PC-9 (cell line): ENCODE results near the gene TFCP2L1. TPM values are rescaled to one million over a fixed set of nuclear protein-coding genes. Genes with fewer than 3 reads are reported as not detected.
"Not testable (repeated sequence)": the region's sequence is repeated elsewhere in the genome, so short reads cannot be mapped to it uniquely, and the experiment has no call there.

Experiments used
- BruUV-seq: library from RNA; stranded (reverse); fragments of 400-500 nt; replicated peaks from 2 replicates; lab custom pipeline; 2021; lab: Mats Ljungman, UMichigan
- CTCF ChIA-PET: fragments of 300-600 bp; sonication (Branson Sonifier 250); formaldehyde crosslinking; loops from one replicate; lab custom pipeline; 2022; ENCODE audit warnings: antibody characterized with exemption; lab: Charles Lee
- POLR2A ChIA-PET: fragments of 300-600 bp; sonication (Branson Sonifier 250); formaldehyde crosslinking; loops from one replicate; lab custom pipeline; 2022; ENCODE audit warnings: antibody characterized with exemption; ENCODE audit not compliant: unreplicated experiment; lab: Charles Lee
- DNase-seq, 2 experiments: peaks; one replicate each; pipeline versions ENCODE4 v3.0.0 to v3.0.0-alpha.2; 2015 to 2022; ENCODE audit warnings: mixed read lengths in 1 of 2
- H2AFZ ChIP-seq: fragments of 200-600 bp; sonication (generic); 2 replicates; pipeline ENCODE4 v1.8.1; 2017; ENCODE audit warnings: antibody characterized with exemption
- H3F3A ChIP-seq: fragments of 200-600 bp; sonication (generic); 2 replicates; pipeline ENCODE4 v1.8.1; 2017; ENCODE audit warnings: antibody characterized with exemption, mild to moderate bottlenecking, low read depth; ENCODE audit not compliant: insufficient read depth
- H3K27ac ChIP-seq: fragments of 200-600 bp; sonication (generic); 2 replicates; pipeline ENCODE4 v1.6.1; 2016; ENCODE audit warnings: mixed run types
- H3K27me3 ChIP-seq: fragments of 200-600 bp; sonication (generic); 2 replicates; pipeline ENCODE4 v1.6.1; 2016; ENCODE audit warnings: low read depth, mixed run types; ENCODE audit not compliant: insufficient read depth
- H3K36me3 ChIP-seq: fragments of 200-600 bp; sonication (generic); 2 replicates; pipeline ENCODE4 v1.6.1; 2016; ENCODE audit warnings: low read depth, mixed run types
- H3K4me1 ChIP-seq: fragments of 200-600 bp; sonication (generic); replicated peaks from 2 replicates; pipeline ENCODE4 v1.6.1; 2016; ENCODE audit warnings: mixed run types; ENCODE audit not compliant: insufficient read depth
- H3K4me2 ChIP-seq: fragments of 200-600 bp; sonication (generic); 2 replicates; pipeline ENCODE4 v1.6.1; 2017; ENCODE audit warnings: mixed run types
- H3K4me3 ChIP-seq: fragments of 200-600 bp; sonication (generic); 2 replicates; pipeline ENCODE4 v1.6.1; 2016; ENCODE audit warnings: mixed run types
- H3K79me2 ChIP-seq: fragments of 200-600 bp; sonication (generic); 2 replicates; pipeline ENCODE4 v1.6.1; 2017; ENCODE audit warnings: low read depth, mixed run types
- H3K9me2 ChIP-seq: fragments of 200-600 bp; sonication (generic); 2 replicates; pipeline ENCODE4 v1.8.1; 2017; ENCODE audit warnings: mild to moderate bottlenecking; ENCODE audit not compliant: insufficient read depth
- H3K9me3 ChIP-seq: fragments of 200-600 bp; sonication (generic); 2 replicates; pipeline ENCODE4 v1.8.1; 2016; ENCODE audit warnings: low read depth; ENCODE audit not compliant: insufficient read depth
- H4K20me1 ChIP-seq: fragments of 200-600 bp; sonication (generic); 2 replicates; pipeline ENCODE4 v1.8.1; 2017; ENCODE audit not compliant: insufficient read depth
- CTCF ChIP-seq: fragments of 200-600 bp; sonication (generic); conservative IDR thresholded peaks from 2 replicates; pipeline ENCODE4 v1.6.1; 2017; ENCODE audit warnings: mixed run types, antibody characterized with exemption, mild to moderate bottlenecking, moderate library complexity
- EZH2 ChIP-seq: fragments of 200-600 bp; sonication (generic); IDR thresholded peaks from 2 replicates; pipeline ENCODE4 v1.8.0; 2017; ENCODE audit warnings: antibody characterized with exemption, low read depth
- intact Hi-C: fragments of 100-400 bp; cut with micrococcal nuclease; formaldehyde crosslinking; loops from one replicate; pipeline ENCODE4 v1.10.0; 2022; ENCODE audit not compliant: unreplicated experiment
- total RNA-seq: library from RNA; stranded (reverse); gene quantifications from 2 replicates; pipeline ENCODE4 v1.2.3, GENCODE V29; 2021

TFCP2L1 gene
- total RNA-seq, 1 experiment from 2014 or later, result 4.6 TPM

GRCh38 chr2:121298476-121298875, 13.5 kb upstream of the TFCP2L1 start:
- ChIA-PET CTCF (no interaction called here), POLR2A (no interaction called here)
- no peak overlapping the region for H3K27ac ChIP-seq
- no peaks in the 10 kb centered on the region for H3K9me2 ChIP-seq
- no peaks in the 10 kb centered on the region for H4K20me1 ChIP-seq
- no peaks in the 10 kb centered on the region for H3K27me3 ChIP-seq
- no peak overlapping the region for H3K4me3 ChIP-seq
- H3F3A ChIP-seq, result no peaks in the 10 kb centered on the region
- no TSS peak for BruUV-seq
- no peak for TF ChIP-seq EZH2
- TF ChIP-seq CTCF, result no peak
- no peak overlapping the region for H3K4me2 ChIP-seq
- H2AFZ ChIP-seq, result no peak overlapping the region
- no peak for DNase-seq
- H3K4me1 ChIP-seq, result peaks cover 6% of the 10 kb centered on the region
- no peaks in the 10 kb centered on the region for H3K79me2 ChIP-seq
- H3K36me3 ChIP-seq, result no peaks in the 10 kb centered on the region
- intact Hi-C loops, result loop anchor here (5.0 kb wide), 1 partner anchor 156 kb away; no protein-coding TSS in a partner anchor
- no peaks in the 10 kb centered on the region for H3K9me3 ChIP-seq

GRCh38 chr2:121297866-121298265, 12.9 kb upstream of the TFCP2L1 start:
- H3K27me3 ChIP-seq, POLR2A ChIA-PET, H4K20me1 ChIP-seq, DNase-seq, H3K4me1 ChIP-seq, BruUV-seq, H3K4me3 ChIP-seq, H3F3A ChIP-seq, H3K79me2 ChIP-seq, H3K9me3 ChIP-seq, H3K9me2 ChIP-seq, H3K4me2 ChIP-seq, H2AFZ ChIP-seq, H3K36me3 ChIP-seq, H3K27ac ChIP-seq: not testable (repeated sequence)
- CTCF ChIA-PET, result interaction anchor here (0.6 to 1.2 kb wide), 2 partner anchors 169 to 602 kb away, joined by 3 to 4 read pairs; no protein-coding TSS in a partner anchor
- intact Hi-C loops, result loop anchor here (5.0 kb wide), 1 partner anchor 156 kb away; no protein-coding TSS in a partner anchor

GRCh38 chr2:121297217-121297830, 12.3 kb upstream of the TFCP2L1 start:
- no peaks in the 10 kb centered on the region for H3F3A ChIP-seq
- peaks cover 7% of the 10 kb centered on the region for H3K4me1 ChIP-seq
- no peak overlapping the region for H3K4me2 ChIP-seq
- CTCF ChIA-PET, result interaction anchor here (0.5 to 1.2 kb wide), 4 partner anchors 25 to 601 kb away, joined by 3 to 4 read pairs (median 3); no protein-coding TSS in a partner anchor
- intact Hi-C loops, result loop anchor here (5.0 kb wide), 1 partner anchor 155 kb away; no protein-coding TSS in a partner anchor
- no peak overlapping the region for H3K27ac ChIP-seq
- H3K27me3 ChIP-seq, result no peaks in the 10 kb centered on the region
- no peak overlapping the region for H2AFZ ChIP-seq
- no peaks in the 10 kb centered on the region for H4K20me1 ChIP-seq
- BruUV-seq, result no TSS peak
- no peaks in the 10 kb centered on the region for H3K9me2 ChIP-seq
- H3K9me3 ChIP-seq, result no peaks in the 10 kb centered on the region
- DNase-seq, result peak; percentile 42 to 49
- no peak overlapping the region for H3K4me3 ChIP-seq
- peak; percentile 80 for TF ChIP-seq CTCF
- no peak for TF ChIP-seq EZH2
- POLR2A ChIA-PET, result interaction anchor here (0.6 kb wide), 2 partner anchors 209 to 595 kb away, joined by 3 to 5 read pairs; no protein-coding TSS in a partner anchor
- no peaks in the 10 kb centered on the region for H3K36me3 ChIP-seq
- H3K79me2 ChIP-seq, result no peaks in the 10 kb centered on the region
